GM19395 (cell line): ENCODE results near the gene TNFSF12.

Experiments used
- ATAC-seq: cut with Tn5 transposase; IDR thresholded peaks from one replicate; pipeline ENCODE4 v1.9.1; 2021; ENCODE audit warnings: mild to moderate bottlenecking, moderate library complexity; ENCODE audit not compliant: unreplicated experiment

TNFSF12 gene

GRCh38 chr17:7541074-7541621, 7.7 kb upstream of the TNFSF12 start:
- no peak for ATAC-seq

GRCh38 chr17:7544911-7545310, 3.9 kb upstream of the TNFSF12 start:
- ATAC-seq = no peak

GRCh38 chr17:7549401-7550055, 670 bp downstream of the TNFSF12 start:
- ATAC-seq = no peak

GRCh38 chr17:7550344-7550743, 1.5 kb downstream of the TNFSF12 start:
- no peak for ATAC-seq

GRCh38 chr17:7551396-7551795, 2.5 kb downstream of the TNFSF12 start:
- no peak for ATAC-seq

- no peak for ATAC-seq
Measured at GRCh38 chr17:7552621-7553051, 3.8 kb downstream of the TNFSF12 start.

GRCh38 chr17:7553356-7553755, 4.5 kb downstream of the TNFSF12 start:
- ATAC-seq = no peak

- no peak for ATAC-seq
Measured at GRCh38 chr17:7555320-7555948, 6.6 kb downstream of the TNFSF12 start.

- ATAC-seq = no peak
Measured at GRCh38 chr17:7556627-7557026, 7.8 kb downstream of the TNFSF12 start.

GRCh38 chr17:7557147-7557764, 8.4 kb downstream of the TNFSF12 start:
- ATAC-seq = no peak

GRCh38 chr17:7557775-7558543, 9.1 kb downstream of the TNFSF12 start:
- no peak for ATAC-seq

GRCh38 chr17:7558544-7559319, 9.9 kb downstream of the TNFSF12 start, which contains the start of gene TNFSF13:
Gene TNFSF13 (plus strand): TSS chr17:7558750. CDS start chr17:7559040, 290 bp downstream.
- no peak for ATAC-seq

GRCh38 chr17:7559320-7560171, 10.7 kb downstream of the TNFSF12 start:
- no peak for ATAC-seq

- ATAC-seq = no peak
Measured at GRCh38 chr17:7560172-7561027, 11.5 kb downstream of the TNFSF12 start.

GRCh38 chr17:7561028-7561575, 12.2 kb downstream of the TNFSF12 start:
- ATAC-seq = peak; percentile 57

- ATAC-seq = peak; percentile 52
Measured at GRCh38 chr17:7561589-7562207, 12.8 kb downstream of the TNFSF12 start, which contains the start of gene SENP3. Gene SENP3 (plus strand): TSS chr17:7561919. CDS start chr17:7563077, 1,158 bp downstream.

- peak; percentile 7 for ATAC-seq
Measured at GRCh38 chr17:7562208-7562605, 13.3 kb downstream of the TNFSF12 start.
